Muscle layer of duodenum (tissue), 2 donors: ENCODE data around the gene HINT2.

Source experiments
- H3K27ac ChIP-seq: one replicate; pipeline ENCODE4 v1.7.0; 2013; ENCODE audit warnings: mild to moderate bottlenecking, low read length
- H3K27me3 ChIP-seq: one replicate; pipeline ENCODE4 v1.7.0; 2013; ENCODE audit warnings: low read depth, mild to moderate bottlenecking, control low read depth, low read length
- H3K36me3 ChIP-seq, 2 donors: one replicate each; pipeline ENCODE4 v1.7.0; 2013; ENCODE audit warnings: low read length in 2 of 2, control low read depth in 1 of 2, mild to moderate bottlenecking in 1 of 2; ENCODE audit not compliant: insufficient read depth in 2 of 2, control insufficient read depth in 1 of 2
- H3K4me1 ChIP-seq, 2 donors: one replicate each; pipeline ENCODE4 v1.7.0; 2013; ENCODE audit warnings: low read length in 2 of 2, mild to moderate bottlenecking in 2 of 2, control low read depth in 1 of 2, moderate library complexity in 1 of 2; ENCODE audit not compliant: insufficient read depth in 2 of 2, control insufficient read depth in 1 of 2
- H3K4me3 ChIP-seq, 2 donors: one replicate each; pipeline ENCODE4 v1.7.0; 2013; ENCODE audit warnings: low read length in 2 of 2, low read depth in 1 of 2, mild to moderate bottlenecking in 1 of 2
- H3K9me3 ChIP-seq, 2 donors: one replicate each; pipeline ENCODE4 v1.7.0; 2013; ENCODE audit warnings: low read length in 2 of 2, control low read depth in 1 of 2, mild to moderate bottlenecking in 1 of 2; ENCODE audit not compliant: control insufficient read depth in 1 of 2
- donor health status: healthy.

The HINT2 gene

DNA sequence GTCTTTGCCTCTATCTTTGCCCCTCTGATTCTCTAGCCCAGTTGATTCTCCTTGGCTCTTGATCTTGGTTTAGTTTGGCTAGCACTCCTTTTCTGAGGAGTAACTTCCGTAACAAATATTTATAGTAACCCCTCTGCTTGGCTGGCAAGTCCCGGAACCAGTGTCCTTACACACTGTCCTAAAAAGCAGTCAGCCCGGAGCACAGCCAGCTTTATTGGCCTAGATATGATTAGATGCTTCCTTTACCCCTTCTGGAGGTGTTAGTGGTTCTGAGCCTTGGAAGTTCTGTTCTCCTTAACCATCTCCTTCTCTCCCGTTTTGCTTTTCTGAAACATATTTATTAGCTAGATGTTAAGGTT lies 43.8 kb downstream of the HINT2 start:
- H3K36me3 ChIP-seq: no peaks in the 10 kb centered on the region
- H3K4me3 ChIP-seq: no peak overlapping the region
- H3K4me1 ChIP-seq: peaks cover 14 to 20% of the 10 kb centered on the region in 2 donors
- H3K27me3 ChIP-seq: no peaks in the 10 kb centered on the region
- peak overlapping the region; percentile 21 for H3K27ac ChIP-seq
- no peaks in the 10 kb centered on the region for H3K9me3 ChIP-seq

DNA sequence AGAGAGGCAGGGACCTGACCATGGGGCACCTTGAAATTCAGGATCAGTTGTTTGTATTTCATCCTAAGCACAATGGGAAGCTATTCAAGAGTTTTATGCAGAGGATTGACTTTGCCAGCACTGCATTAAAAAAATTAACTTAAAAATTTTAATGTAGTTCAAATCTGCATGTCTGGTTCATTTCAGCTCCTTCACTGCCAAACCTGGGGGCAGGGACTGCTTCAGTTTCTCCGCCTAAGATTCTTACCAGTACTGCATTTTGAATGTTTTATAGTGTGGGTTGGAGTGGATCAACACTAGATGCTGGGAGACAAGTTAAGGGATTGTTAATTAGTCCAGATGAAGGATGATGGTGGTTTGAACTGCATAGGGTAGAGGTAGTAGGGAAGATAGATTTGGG lies 45.1 kb downstream of the HINT2 start:
- Histone ChIP-seq H3K27ac (no peak overlapping the region), H3K36me3 (no peaks in the 10 kb centered on the region), H3K9me3 (no peaks in the 10 kb centered on the region), H3K4me1 (peaks cover 14 to 20% of the 10 kb centered on the region in 2 donors), H3K27me3 (no peaks in the 10 kb centered on the region), H3K4me3 (no peak overlapping the region)

DNA sequence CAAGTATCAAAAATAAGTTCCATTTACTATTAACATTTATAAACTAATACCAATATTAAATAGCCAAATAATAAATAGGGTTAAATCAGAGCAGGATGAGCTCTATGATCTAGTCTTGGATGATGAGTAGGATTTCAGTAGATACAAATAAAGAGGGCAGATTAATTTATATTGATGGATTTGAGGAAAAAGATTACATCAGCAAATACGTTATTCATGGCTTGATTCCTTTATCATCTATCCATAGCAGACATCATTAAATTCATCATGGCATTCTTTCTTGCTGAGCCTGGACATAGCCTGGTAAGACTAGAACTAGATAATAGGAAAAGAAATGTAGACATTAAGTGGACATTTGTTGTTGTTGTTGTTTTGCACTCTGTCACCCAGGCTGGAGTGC lies 47.4 kb downstream of the HINT2 start:
- H3K36me3 ChIP-seq: no peaks in the 10 kb centered on the region
- no peak overlapping the region for H3K4me3 ChIP-seq
- H3K27ac ChIP-seq: no peak overlapping the region
- peaks cover 14 to 20% of the 10 kb centered on the region in 2 donors for H3K4me1 ChIP-seq
- no peaks in the 10 kb centered on the region for H3K9me3 ChIP-seq
- H3K27me3 ChIP-seq: no peaks in the 10 kb centered on the region

DNA sequence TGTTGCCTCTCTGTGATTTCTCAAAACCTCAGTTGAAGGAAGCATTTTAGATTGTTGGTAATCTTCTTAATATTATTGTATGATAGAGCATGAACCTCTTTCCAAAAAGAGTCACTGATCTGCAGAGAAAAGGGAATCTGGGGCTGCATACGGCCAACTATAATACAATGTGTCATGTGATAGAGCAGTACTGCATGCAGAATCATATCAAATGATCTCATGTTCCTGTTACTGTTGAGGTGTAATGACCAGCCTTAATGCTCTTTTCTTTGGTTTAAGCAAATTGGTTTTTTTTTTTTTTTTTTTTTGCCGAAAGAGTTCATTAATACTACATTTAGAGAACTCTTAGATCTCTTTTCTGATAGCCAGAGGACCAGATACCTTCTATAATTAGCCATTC lies 47.8 kb downstream of the HINT2 start:
- no peaks in the 10 kb centered on the region for H3K27me3 ChIP-seq
- no peak overlapping the region for H3K27ac ChIP-seq
- no peaks in the 10 kb centered on the region for H3K9me3 ChIP-seq
- H3K4me3 ChIP-seq: no peak overlapping the region
- H3K4me1 ChIP-seq: peaks cover 14 to 19% of the 10 kb centered on the region in 2 donors
- H3K36me3 ChIP-seq: no peaks in the 10 kb centered on the region

DNA sequence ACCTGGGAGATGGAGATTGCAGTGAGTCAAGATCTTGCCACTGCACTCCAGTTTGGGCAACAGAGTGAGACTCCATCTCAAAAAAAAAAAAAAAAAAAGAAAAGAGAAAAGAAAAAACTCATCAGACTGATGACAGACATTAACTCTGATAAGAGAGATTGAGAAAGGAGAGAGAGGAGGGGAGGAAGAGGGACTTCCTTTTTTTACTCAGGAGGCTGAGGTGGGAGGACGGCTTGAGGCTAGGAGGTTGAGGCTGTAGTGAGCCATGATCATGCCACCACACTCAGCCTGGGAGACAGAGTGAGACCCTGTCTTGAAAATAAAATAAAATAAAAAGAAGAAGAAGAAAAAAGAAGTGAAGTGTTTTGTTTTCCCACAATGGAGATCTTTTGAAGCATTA lies 51.0 kb downstream of the HINT2 start:
- H3K27me3 ChIP-seq: no peaks in the 10 kb centered on the region
- H3K4me1 ChIP-seq: no peaks in the 10 kb centered on the region
- H3K4me3 ChIP-seq: no peak overlapping the region
- no peaks in the 10 kb centered on the region for H3K36me3 ChIP-seq
- H3K27ac ChIP-seq: no peak overlapping the region
- H3K9me3 ChIP-seq: no peaks in the 10 kb centered on the region

DNA sequence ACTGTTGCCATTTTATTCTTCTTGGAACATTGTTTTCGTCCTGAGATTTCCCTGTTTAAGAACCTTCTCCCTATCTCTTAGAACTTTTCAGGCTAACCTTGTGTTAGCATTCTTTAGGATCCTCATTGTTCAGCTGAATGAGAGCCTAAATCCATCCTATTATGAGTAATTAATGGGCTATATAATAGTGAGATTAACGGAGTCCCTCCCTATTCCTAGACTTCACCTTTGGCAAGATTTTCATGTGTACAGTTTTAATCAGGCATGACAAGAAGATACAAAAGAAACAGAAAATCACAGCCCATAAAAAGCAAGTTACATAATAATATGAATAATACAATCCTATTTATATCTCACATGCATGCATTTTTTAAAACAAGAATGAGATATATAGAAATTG lies 51.7 kb downstream of the HINT2 start:
- H3K27ac ChIP-seq: no peak overlapping the region
- H3K4me3 ChIP-seq: no peak overlapping the region
- H3K9me3 ChIP-seq: no peaks in the 10 kb centered on the region
- no peaks in the 10 kb centered on the region for H3K27me3 ChIP-seq
- no peaks in the 10 kb centered on the region for H3K36me3 ChIP-seq
- H3K4me1 ChIP-seq: peaks cover 0 to 2% of the 10 kb centered on the region in 2 donors
